ACHN (cell line): Measurements from ENCODE around the gene KRT6A.

Experiments used
- DNase-seq: peaks from one replicate; pipeline ENCODE4 v3.0.0-alpha.2; 2015
- in situ Hi-C: cut with HindIII; loops from 2 replicates; pipeline ENCODE4 v1.10.0; 2017; ENCODE audit warnings: low sequenced_read_pairs, low pct_ligation_motif_present, low pct_unique_long_range_greater_than_20kb

Gene KRT6A

GRCh38 chr12:52493172-52493571 lies at the start of gene KRT6A:
Gene KRT6A (minus strand): TSS chr12:52493257. CDS start chr12:52493188, 69 bp downstream.
- no peak for DNase-seq
- in situ Hi-C loops = no loop called here

DNA sequence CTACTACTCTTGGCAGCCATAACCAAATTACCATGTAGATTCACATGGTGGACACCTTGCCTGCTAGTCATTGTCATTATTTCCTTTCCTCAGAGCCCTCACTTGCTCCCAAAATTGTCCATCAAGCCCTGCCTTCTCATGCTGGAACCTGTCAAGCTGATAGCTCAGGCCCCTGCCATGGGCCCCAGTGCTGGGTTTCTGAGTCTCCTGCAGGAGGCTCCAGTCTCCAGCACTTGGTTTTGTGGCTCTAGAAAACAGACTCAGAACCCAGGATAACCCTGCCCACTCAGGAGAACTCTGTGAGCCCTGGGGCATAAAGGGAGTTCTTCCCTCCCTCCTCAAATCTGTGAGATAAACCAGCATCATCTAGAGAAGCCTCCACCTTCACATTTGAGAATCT lies 49.1 kb upstream of the KRT6A start:
- in situ Hi-C loops = no loop called here
- no peak for DNase-seq

DNA sequence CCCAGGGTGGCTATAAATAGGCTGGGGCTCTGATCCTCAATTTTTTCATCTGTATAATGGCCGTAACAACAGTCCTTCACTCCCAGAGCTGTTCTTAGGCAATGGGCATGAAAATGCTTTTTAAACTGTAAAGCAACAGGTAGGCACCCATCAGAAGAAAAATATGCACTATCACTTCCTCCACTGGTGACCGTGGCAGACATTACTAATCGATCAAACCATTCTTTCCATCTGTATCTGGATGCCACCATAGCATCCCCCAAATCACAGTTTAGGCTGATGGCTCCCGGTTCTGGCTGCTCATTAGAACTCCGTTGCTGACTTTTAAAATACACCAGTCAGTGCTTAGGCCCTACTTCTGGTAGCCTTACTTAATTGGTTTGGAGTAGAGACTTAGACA lies 48.7 kb upstream of the KRT6A start:
- in situ Hi-C loops = no loop called here
- no peak for DNase-seq

- in situ Hi-C loops = no loop called here
- no peak for DNase-seq
Measured at GRCh38 chr12:52540531-52540930, 47.5 kb upstream of the KRT6A start.

DNA sequence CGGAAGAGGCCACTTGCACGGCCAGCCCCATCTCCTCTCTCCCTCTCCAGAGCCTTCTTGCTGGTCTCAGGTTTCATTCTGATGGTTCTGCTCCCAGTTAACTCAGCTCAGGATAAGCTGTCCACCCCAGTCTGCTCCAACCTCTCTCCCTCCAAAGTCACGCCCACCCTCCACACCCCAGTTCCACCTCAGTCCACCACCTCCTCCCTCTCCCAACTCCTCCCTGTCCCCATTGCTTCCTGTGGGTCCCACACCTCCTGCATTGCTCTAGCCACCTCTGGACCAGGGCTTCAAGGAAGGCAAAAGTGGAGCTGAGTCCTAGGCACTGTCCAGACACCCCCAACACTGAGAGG lies 46.7 kb upstream of the KRT6A start:
- in situ Hi-C loops = no loop called here
- DNase-seq = no peak

DNA sequence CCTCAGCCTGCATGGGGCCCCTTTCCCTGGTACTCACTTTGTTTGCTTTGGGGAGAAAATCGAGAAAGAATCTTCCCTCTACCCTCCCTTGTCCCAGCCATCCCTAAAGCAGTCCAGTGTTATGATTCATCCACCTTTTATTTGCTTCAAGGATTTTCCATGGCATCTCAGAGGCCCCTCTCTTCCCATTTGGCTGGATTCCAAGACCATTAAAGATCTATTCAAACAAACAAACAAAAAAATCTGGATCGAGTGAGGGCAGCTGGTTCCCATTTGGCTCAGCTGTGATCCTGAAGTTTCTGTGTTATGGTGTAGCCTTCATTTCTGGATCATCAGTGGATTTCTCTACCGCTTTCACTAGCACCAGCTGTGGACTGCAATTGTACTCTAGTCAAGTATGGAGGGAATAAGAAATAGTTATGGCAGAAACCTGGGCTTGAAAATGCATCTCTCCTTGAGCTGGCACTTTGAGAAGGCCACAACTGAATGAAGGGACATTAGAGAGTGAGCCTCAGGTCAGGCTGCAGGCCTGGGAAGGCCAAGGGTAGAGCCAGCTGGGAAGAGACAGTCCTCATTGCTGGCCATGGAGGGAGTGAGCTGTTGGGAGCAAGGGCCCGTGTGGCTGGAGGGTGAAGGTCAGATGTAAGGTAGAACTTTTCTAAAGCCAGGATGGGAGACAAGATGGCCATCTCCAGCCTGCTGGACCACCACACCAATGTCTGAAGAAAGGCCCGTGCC lies 46.2 kb upstream of the KRT6A start:
- in situ Hi-C loops = no loop called here
- no peak for DNase-seq

DNA sequence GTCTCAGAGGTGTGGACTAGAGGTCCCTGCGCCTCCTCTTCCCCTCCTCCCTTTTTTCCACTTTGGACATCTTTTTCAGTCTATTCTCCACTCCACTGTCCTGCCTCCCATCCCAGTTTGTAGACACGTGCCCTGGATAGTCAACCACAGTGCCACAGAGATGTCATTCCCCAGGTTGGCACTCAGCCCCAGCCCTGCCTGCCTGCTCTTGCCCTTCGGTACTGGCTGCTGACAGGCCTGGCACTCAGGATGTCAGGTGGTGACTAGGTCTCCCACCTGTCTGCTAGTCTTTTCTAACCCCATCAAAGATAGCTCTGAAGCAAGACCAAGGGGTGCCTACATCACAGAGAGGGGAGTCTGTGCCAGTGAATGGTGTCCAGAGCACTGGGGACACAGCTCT lies 44.0 kb upstream of the KRT6A start:
- DNase-seq = no peak
- in situ Hi-C loops = no loop called here

GRCh38 chr12:52535574-52535973 lies 42.5 kb upstream of the KRT6A start:
- DNase-seq = no peak
- in situ Hi-C loops = no loop called here

- DNase-seq = peak; percentile 49
- in situ Hi-C loops = no loop called here
Measured at GRCh38 chr12:52534482-52534881, 41.4 kb upstream of the KRT6A start.

GRCh38 chr12:52533686-52534470 lies 40.8 kb upstream of the KRT6A start:
- in situ Hi-C loops = no loop called here

GRCh38 chr12:52532636-52533035 lies 39.6 kb upstream of the KRT6A start:
- in situ Hi-C loops = no loop called here
- DNase-seq = no peak

More at GRCh38 chr12:52533686-52534470, 40.8 kb upstream of the KRT6A start:
- no peak for DNase-seq

DNA sequence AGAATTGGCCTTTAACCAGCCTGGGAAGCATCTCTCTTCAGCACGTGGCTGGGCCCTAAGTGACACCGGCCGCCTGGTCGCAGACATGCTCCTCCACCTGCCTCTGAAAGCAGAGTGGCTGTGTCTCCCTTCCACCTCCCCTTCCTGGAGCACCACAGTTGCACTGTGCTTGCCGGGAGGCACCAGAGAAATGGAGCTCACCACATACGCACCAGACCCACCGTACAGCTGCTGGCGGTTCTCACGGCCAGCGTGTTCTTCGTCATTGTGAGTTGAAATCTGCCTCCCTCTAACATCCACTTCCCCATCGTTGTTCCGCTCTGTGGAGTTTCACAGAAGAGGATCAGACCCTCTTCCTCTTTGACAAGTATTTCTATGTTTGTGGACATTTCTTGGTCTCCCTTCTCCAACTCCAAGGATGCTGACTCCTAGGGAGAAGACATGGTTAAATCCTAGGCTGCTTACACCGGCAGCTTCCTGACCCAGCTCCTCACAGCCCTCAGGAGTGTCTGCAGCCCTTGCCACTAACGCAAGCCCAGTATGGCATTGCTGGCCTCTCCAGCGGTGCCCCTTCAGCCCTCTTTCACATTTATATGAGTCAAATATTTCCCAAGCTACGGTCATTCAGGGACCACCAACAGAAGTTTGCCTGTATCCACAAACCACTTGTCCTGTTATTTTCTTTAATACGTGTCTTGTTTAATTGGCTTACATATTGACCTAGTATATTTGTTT lies 38.7 kb upstream of the KRT6A start:
- DNase-seq = no peak
- in situ Hi-C loops = no loop called here

GRCh38 chr12:52530905-52531304 lies 37.8 kb upstream of the KRT6A start:
- in situ Hi-C loops = no loop called here
- no peak for DNase-seq

GRCh38 chr12:52530366-52530765 lies 37.3 kb upstream of the KRT6A start:
- DNase-seq = no peak
- in situ Hi-C loops = no loop called here

DNA sequence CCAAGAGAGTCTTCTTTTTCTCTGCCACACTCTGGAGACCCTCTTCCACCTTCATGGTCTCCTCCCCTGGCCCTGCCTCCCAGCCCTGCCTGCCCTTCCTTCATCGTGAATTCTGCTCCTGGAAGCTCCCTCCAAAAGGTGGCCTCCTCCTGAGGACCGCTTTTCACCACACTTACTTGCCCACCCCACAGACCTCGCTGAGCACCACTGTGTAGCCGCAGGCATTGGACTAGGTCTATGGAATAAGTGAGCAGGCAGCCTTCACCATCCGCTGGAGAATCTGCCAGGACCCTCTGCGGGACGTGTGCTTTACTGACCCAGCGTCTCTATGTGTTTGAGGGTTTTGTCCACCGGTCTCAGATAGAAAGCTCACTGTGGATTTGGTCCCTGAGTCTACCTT lies 36.8 kb upstream of the KRT6A start:
- in situ Hi-C loops = no loop called here

DNA sequence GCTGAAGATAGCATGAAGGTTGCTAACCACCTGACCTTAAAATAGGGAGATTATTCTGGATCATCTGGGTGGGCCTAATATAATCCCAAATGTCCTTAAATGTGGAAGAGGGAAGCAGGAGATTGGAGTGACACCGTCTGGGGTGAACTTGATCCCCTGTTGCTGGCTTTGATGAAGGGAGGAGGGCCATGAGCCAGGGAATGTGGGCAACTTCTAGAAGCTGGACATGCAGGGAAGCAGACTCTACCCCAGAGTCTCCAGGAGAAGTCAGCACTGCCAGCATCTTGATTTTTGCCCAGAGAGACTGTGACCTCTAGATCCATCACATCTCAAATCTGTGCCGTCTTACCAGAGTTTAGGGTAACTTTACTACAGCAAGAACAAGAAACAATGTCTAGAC lies 36.4 kb upstream of the KRT6A start:
- in situ Hi-C loops = no loop called here
- no peak for DNase-seq

More for the DNA sequence above, 36.8 kb upstream of the KRT6A start:
- no peak for DNase-seq

GRCh38 chr12:52528641-52529143 lies 35.6 kb upstream of the KRT6A start:
- DNase-seq = no peak
- in situ Hi-C loops = no loop called here

GRCh38 chr12:52527121-52527800 lies 34.2 kb upstream of the KRT6A start:
- in situ Hi-C loops = no loop called here

GRCh38 chr12:52526511-52526951 lies 33.5 kb upstream of the KRT6A start:
- in situ Hi-C loops = no loop called here
- DNase-seq = no peak

More at GRCh38 chr12:52527121-52527800, 34.2 kb upstream of the KRT6A start:
- no peak for DNase-seq
